HL-60 (cell line): ENCODE results near the gene SGO2.

Experiments
- CTCF ChIP-seq: IDR thresholded peaks from one replicate; pipeline ENCODE4 v1.5.1; 2011; ENCODE audit warnings: low read length, control low read depth, inconsistent platforms; ENCODE audit not compliant: insufficient read depth
- SPI1 ChIP-seq: IDR thresholded peaks from 2 replicates; pipeline ENCODE4 v1.6.1; 2012; ENCODE audit warnings: low read depth, mild to moderate bottlenecking, borderline replicate concordance

GRCh38 chr2:200588076-200588678, 62.2 kb downstream of the SGO2 start:
- TF ChIP-seq CTCF (no peak), SPI1 (no peak)
